Fibroblast of the conjunctiva (primary cell): ENCODE results near the gene ZHX3.

Experiments
- DNase-seq: peaks from one replicate; pipeline ENCODE4 v3.0.0-alpha.2; 2010; ENCODE audit warnings: low read depth

The ZHX3 gene

DNA sequence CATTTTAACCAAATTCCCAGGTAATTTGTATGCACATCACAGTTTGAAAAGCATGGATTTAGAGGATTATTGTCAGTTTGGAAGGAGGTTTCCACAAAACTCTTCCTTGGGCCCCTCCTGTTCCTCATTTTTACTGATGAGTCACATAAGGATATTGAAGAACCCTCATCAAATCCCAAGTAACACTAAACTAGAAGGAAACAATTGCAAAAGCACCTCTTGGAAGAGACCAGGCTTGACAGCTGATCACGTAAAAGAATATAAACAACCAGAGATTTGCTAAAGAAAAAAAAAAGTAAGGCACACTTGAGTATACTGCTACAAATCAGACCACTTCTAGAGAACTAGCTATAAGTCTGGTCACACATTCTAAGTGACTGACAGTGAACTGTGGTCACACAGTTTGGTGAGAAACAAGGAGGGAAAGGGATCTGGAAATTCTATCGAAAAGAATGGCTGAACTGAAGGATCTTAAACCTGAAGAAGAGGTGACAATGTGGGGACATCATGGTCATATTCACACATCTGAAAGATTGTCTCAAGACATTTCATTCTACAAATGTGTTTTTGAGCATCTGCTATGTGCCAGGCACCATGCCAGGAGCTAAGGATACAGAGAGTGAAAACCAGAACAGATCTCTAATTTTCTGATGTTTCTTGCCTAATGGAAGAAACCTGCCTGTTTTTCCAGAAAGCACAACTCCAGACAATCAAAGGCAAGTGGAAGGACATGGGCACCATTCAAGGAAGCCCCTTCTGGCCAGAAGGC lies 24.1 kb downstream of the ZHX3 start:
- DNase-seq: no peak

DNA sequence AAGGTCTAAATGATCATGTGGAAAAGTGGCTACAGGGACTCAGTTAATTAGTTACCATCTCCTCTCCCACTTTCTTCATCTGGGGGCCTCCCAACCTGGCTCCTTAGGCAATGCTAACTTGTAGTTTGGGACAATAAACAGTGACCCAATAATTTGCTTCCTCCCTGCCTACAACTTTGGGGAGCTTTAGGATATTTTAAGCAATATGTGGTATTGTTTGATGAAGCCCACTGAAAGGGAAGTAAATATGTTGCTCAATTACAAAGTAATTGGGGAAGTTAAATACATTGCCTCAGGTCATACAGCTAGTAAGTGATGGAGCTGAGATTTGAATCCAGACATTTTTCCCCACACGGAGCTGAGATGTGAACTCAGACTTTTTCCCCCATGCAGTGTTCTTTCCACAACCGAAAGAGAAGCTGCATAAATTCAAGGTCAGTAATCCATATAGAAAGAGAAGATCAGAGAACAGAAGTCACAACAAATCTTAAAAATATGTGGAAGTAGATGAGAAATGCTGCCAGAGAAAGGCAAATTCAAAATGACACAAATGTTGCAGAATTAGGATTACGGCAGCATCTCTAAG lies 26.6 kb downstream of the ZHX3 start:
- no peak for DNase-seq

- DNase-seq: peak; percentile 81
These were observed 30.2 kb downstream of the ZHX3 start for GRCh38 chr20:41287327-41287726.

DNA sequence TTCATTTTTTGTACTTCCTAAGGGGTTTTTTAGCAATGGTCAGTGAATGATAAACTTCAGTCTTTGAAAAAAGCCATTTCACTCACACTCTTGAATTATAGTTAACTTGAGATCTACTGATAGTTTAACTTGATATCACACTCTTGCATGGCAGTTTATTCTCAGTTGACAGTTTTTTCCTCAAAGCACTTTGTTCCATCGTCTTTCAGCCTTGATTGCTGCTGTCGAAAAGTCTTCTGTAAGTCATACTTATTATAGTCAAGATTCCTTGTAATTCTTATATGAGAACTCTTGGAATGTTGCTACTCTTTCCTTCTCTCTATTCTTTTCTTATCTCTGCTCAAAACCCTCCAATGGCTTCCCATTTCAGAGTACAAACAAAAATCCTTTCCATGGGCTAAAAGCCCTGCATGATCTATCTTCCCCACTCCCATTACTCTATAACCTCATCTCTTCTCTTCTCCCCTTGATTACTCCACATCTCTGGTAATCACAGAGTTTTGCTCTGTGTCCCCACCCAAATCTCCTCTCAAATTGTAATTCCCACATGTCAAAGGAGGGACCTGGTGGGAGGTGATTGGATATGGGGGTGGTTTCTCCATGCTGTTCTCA lies 31.2 kb downstream of the ZHX3 start:
- DNase-seq: no peak

DNA sequence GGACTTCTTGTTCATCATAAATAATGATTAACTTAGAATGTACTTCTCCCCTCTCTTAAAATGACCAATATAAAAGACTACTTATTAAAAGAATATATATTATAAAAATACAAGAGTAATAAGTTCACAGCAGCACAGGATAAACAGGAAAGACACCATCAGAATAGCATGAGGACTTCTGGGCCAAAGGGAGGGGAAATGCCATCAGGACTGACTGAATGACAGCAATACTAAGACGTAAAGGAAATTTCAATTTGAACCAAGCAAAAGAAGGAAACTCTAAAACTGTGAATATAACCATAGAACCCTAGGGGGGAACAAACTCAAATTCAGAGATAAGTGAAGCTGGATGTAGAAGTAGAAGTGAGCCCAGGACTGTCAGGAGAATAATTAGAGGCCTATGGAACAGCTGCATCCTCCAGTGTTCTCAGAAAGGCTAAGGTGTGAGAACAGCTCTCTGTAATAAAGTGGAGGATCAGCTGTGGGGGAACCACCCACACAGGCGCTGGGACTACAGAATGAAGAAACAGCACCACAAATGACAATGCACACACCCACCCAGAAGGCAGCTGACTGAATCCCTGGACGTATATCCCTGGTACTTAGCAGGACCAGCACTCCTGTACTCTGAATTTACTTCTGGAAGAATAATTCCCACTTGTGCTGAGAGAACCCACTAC lies 37.8 kb downstream of the ZHX3 start:
- no peak for DNase-seq

GRCh38 chr20:41278936-41279335 lies 38.6 kb downstream of the ZHX3 start:
- no peak for DNase-seq

DNA sequence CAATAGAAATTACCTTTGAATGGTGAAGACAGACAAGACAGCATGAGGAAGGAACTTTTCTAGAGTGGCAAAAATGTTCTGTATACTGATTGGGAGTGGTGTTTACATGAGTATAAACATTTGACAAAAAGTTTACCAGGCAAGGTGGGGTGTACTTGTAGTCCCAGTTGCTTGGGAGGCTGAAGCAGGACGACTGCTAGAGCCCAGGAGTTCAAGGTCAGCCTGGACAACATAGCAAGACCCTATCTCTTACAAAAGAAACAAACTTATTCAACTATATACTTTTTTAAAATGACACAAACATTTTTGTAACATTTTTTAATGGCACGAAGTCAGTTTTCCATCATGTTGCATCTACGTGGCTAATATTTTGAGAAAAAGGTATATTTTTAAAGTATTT lies 40.5 kb downstream of the ZHX3 start:
- no peak for DNase-seq

DNA sequence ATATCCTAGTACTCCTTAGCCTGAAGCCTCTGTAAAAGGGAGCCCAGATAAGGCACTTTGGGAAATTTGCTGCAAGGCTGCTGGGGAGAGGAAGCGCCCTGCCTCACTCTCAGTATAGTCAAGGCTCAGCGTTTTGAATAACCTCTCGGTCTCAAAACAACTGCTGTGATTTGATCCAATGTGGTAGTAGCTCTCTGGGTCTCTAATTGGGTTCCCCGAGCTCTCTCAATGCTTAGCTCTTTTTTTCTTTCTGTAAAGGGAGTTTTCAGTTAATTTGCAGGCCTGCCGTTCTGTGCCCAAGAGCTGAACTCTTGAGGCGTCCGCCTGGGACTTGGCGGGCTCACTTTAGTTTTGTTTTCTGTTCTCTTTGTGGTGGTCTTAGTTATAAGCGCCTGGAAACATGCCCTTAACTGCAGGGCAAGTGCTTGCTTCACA lies 41.2 kb downstream of the ZHX3 start:
- DNase-seq: no peak

DNA sequence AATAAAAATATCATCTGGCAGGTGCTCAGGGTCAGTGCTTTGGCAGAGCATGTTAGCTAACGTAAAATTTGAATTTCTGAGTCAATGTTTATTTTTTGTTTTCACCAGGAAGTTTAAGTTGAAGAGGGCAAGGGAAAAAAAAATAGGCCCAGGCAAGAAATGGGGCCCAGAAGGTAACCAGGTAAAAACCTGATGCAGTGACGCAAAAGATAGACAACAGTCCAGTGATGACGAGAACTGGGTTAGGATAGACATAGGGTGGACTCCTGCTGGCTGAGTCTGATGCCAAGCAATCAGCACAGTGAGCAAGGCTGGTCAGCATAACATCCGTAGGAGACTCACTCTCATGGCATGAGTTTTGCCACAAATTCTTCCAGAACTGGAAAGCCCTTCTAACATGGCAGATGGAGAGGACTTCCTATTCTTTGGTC lies 42.2 kb downstream of the ZHX3 start:
- DNase-seq: no peak

DNA sequence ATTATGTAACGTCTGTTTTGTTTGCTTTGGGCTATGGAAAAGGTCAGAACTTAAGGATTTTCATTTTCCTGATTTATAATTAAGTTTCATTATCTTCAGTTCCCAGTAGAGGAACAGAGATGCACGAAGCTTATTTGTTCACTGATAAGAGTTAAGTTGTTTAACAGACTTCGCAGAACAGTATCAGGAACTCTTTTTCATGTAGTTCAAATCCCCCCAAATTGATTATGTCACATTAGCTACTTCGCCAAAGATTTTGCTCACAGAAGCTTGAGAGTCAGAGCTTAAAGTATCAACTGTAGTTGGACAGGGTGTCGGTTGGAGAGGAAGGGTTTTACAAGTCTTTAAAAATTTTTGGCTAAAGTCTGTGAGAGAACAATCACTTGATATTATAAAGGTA lies 43.4 kb downstream of the ZHX3 start:
- no peak for DNase-seq

- no peak for DNase-seq
These were observed 44.1 kb downstream of the ZHX3 start for GRCh38 chr20:41273445-41273844.

- DNase-seq: no peak
These were observed 45.2 kb downstream of the ZHX3 start for GRCh38 chr20:41272339-41272738.

DNA sequence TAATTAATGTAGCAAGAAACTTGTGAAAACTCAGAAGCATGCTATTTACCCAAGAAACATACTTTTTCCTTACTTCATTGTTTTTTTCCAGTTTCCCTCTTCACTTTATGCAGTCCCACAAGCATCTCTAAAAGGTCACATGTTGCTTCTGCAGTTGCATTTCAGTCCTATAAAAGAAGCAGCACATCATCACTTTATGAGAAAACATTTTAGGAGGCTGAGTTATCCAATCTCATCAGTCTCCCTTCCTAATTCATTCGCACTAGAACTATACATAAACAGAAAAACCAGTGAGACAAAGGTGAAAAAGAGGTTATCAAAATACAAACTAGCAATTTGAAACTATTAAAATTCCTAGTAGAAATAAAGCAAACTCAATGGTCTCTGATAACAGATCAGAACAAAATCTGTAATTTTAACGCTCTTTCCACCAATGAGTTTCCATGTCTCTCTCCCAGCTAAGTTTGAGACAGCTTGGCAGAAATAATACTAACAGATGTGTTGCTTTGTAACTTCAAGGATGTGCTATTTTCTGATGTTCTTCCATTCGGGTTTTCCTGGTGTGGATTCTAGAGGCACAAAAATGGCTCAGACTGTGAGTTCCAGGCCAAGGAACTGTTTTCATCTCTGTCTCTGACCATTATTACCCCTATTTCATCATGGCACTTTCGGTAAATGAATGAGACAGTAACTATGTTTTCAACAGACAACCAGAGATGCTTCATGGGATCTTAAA lies 48.4 kb downstream of the ZHX3 start:
- DNase-seq: no peak

DNA sequence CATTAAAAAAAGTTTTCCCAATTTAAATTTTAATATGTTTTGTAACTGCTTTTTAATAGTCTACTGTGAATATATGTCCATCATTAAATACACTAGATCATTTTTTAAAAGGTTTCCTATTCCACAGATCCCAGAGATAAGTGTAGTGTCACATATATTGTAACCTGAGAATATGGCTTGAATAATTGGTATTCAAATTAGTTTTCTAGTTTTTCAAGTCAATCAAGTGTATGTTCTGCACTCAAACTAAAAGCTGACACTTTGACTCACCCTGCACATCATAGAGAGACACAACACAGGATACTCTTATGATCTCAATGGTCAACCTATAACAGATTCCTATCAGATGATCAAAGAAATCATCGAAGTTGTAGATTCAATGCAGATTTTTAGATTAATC lies 49.1 kb downstream of the ZHX3 start:
- DNase-seq: no peak

GRCh38 chr20:41265938-41266337 lies 51.6 kb downstream of the ZHX3 start:
- no peak for DNase-seq

DNA sequence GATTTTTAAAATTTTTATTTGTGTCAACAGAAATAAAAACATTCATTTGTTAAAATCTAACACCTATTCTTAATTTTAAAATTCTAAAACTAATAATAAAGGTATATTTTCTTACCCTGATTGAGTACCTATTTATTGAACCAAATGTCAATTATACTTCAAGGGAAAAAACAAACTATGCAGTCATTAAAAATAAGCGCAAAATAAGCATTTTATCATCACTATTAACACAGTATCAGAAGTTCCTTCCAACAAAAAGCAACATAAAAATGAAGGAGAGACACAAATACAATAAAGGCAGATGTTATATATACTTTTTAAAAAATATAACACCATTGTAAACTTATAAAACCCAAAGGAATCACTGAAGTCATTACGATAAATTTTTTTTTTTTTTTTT lies 52.7 kb downstream of the ZHX3 start:
- DNase-seq: no peak

DNA sequence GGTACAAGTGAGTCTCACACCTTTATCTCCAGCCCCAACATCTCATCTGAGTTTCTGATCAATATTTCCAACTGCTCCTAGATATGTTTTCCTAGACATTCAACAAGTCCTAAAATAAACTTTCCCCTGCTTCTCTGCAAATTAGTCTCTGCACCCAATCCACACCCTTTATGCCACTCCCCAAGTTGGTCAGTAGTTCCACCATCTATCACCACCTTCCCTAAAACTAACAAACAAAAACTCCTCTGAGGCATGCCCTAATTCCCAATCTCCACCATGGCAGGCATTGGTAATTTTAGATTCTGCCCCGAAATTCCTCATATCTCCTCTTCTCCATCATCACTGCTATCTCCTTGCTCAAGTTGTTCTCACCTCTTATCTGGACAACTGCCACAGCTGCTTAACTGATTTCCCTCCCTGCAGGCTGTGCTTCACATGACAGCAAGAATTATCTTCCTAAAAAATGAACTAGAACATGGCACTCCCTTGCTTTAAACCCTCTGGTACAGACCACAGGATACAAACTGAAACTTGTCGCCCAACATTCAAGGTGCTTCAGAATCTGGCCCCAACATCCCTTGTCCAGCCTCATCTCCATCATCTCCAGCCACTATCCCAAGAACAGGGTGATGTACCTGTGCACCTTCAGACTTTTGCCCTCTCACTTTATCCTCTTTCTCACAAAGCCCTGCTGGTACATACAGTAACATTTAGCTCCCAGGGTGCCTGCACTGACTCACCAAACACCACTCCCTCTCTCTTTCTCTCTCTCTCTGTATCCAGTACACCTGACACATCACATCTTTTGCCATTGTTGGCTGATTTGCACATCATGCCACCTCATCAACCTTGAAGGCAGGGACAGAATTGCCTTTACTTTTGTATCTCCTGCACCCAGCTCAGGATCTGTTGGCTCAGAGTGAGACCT lies 55.5 kb downstream of the ZHX3 start:
- DNase-seq: no peak

- DNase-seq: no peak
These were observed 56.3 kb downstream of the ZHX3 start for GRCh38 chr20:41261260-41261659.

DNA sequence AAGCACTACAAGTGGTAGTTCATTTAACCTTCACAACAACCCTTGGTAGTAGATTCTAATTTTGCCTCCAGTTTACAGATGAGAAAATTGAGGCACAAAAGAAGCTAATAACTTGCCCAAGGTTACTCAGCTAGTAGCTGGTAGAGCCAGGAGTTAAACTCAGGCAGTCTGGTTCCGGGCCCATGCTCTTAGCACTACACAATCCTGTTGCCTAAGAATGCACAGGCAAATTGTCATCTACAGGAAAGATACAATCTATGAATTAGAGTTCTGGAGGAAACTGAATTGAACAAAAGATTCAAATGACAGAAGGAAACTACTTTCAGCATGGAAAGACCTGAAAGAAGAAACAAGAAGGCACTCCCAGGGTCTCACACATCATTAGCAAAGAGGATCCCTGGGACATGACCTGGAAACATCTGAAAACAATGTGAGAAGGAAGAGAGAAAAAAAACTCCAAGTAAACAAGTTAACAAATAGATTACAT lies 56.8 kb downstream of the ZHX3 start:
- no peak for DNase-seq

DNA sequence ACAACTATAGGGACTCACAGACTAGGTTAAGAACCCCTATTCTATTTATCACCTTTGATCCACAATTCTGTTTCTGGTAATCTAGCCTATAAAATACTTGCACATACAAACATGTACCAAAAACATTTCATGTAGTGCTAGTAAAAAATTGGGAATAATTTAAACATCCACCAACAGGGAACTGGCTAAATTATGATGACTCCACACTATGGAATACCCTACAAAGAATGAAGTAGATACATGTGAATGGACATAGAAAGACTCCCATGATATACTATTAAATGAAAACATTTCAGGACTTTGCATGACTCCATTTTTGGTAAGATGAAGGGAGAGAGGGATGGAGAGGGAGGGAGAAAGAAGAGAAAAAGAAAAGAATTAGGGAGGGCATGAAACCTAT lies 58.2 kb downstream of the ZHX3 start:
- DNase-seq: no peak

- no peak for DNase-seq
These were observed 59.1 kb downstream of the ZHX3 start for GRCh38 chr20:41258474-41258873.
